Panc1 (cell line): ENCODE results near the gene SLC38A4. TPM values are rescaled to one million over a fixed set of nuclear protein-coding genes. Genes with fewer than 3 reads are reported as not detected.

Source experiments
- ATAC-seq: fragments of 200-7000 bp; cut with Tn5 transposase; 2 replicates; pipeline ENCODE4 v1.9.1; 2020; ENCODE audit warnings: mild to moderate bottlenecking, moderate library complexity
- BruUV-seq: library from RNA; stranded (reverse); fragments of 400-500 nt; replicated peaks from 2 replicates; lab custom pipeline; 2021; lab: Mats Ljungman, UMichigan
- CTCF ChIA-PET: fragments of 300-600 bp; sonication (Branson Sonifier 250); formaldehyde crosslinking; loops from one replicate; lab custom pipeline; 2022; ENCODE audit warnings: antibody characterized with exemption; lab: Charles Lee
- POLR2A ChIA-PET: fragments of 300-600 bp; sonication (Branson Sonifier 250); formaldehyde crosslinking; loops from one replicate; lab custom pipeline; 2022; ENCODE audit warnings: antibody characterized with exemption; lab: Charles Lee
- DNase-seq: peaks from one replicate; pipeline ENCODE4 v3.0.0-alpha.2; 2010; ENCODE audit warnings: low read depth, low spot score
- H3K27ac ChIP-seq: 2 replicates; pipeline ENCODE4 v1.5.1; 2011; ENCODE audit warnings: mild to moderate bottlenecking, low read length, inconsistent platforms
- H3K27me3 ChIP-seq: fragments of 200-500 bp; sonication (Bioruptor generic); 2 replicates; pipeline ENCODE4 v1.6.0; 2014; ENCODE audit warnings: low read length, inconsistent platforms; ENCODE audit not compliant: control insufficient read depth, insufficient read depth
- H3K36me3 ChIP-seq: fragments of 200-500 bp; sonication (Bioruptor generic); 2 replicates; pipeline ENCODE4 v1.5.1; 2014; ENCODE audit warnings: inconsistent platforms, mild to moderate bottlenecking, low read length, moderate library complexity; ENCODE audit not compliant: control insufficient read depth, insufficient read depth
- H3K4me1 ChIP-seq: 2 replicates; pipeline ENCODE4 v1.5.1; 2011; ENCODE audit warnings: inconsistent platforms, mild to moderate bottlenecking, low read length, moderate library complexity; ENCODE audit not compliant: control insufficient read depth, insufficient read depth
- H3K4me3 ChIP-seq, 2 experiments: 2 replicates each; pipeline ENCODE4 v1.5.1; 2011 to 2012; ENCODE audit warnings: low read depth in 2 of 2, low read length in 2 of 2, mild to moderate bottlenecking in 2 of 2, inconsistent platforms in 1 of 2, moderate library complexity in 1 of 2
- H3K9me3 ChIP-seq: fragments of 200-500 bp; sonication (Bioruptor generic); 2 replicates; pipeline ENCODE4 v1.5.1; 2014; ENCODE audit warnings: low read depth, mild to moderate bottlenecking, inconsistent platforms, low read length, moderate library complexity; ENCODE audit not compliant: control insufficient read depth, insufficient read depth
- CTCF ChIP-seq: fragments of 450-650 bp; IDR thresholded peaks from 2 replicates; pipeline ENCODE4 v1.5.1; 2017; ENCODE audit warnings: mild to moderate bottlenecking
- POLR2AphosphoS5 ChIP-seq: IDR thresholded peaks from 2 replicates; pipeline ENCODE4 v1.6.1; 2012; ENCODE audit warnings: mild to moderate bottlenecking, low read depth, low read length, moderate library complexity
- REST ChIP-seq, 2 experiments: IDR thresholded peaks; 2 replicates each; pipeline ENCODE4 v1.6.1; 2011 to 2012; ENCODE audit warnings: low read depth in 2 of 2, control low read depth in 1 of 2, low read length in 1 of 2, mild to moderate bottlenecking in 1 of 2, moderate library complexity in 1 of 2; ENCODE audit not compliant: insufficient read depth in 1 of 2
- SIN3A ChIP-seq: IDR thresholded peaks from 2 replicates; pipeline ENCODE4 v1.6.1; 2012; ENCODE audit warnings: low read depth, mild to moderate bottlenecking, low read length, moderate library complexity, borderline replicate concordance; ENCODE audit not compliant: insufficient read depth
- TCF7L2 ChIP-seq: IDR thresholded peaks from 2 replicates; pipeline ENCODE4 v1.6.1; 2011; ENCODE audit warnings: mild to moderate bottlenecking, low read depth, low read length, inconsistent platforms
- in situ Hi-C: cut with HindIII; loops from 2 replicates; pipeline ENCODE4 v1.10.0; 2016; ENCODE audit warnings: low sequenced_read_pairs, low pct_unique_long_range_greater_than_20kb
- intact Hi-C: fragments of 100-400 bp; cut with micrococcal nuclease; formaldehyde crosslinking; loops from one replicate; pipeline ENCODE4 v1.10.0; 2022; ENCODE audit not compliant: unreplicated experiment
- total RNA-seq: library from RNA; stranded (reverse); gene quantifications from one replicate; pipeline ENCODE4 v1.2.1, GENCODE V29; 2021; ENCODE audit not compliant: unreplicated experiment

The SLC38A4 gene
- total RNA-seq, 1 experiment from 2014 or later: 2.5 TPM

GRCh38 chr12:46773586-46774321 lies 52.0 kb downstream of the SLC38A4 start:
- ATAC-seq: no peak
- no peaks in the 10 kb centered on the region; the same call in 1 of the 2 replicates for H3K4me1 ChIP-seq
- H3K27ac ChIP-seq: no peak overlapping the region
- in situ Hi-C loops (no loop called here), intact Hi-C loops (no loop called here)
- no peaks in the 10 kb centered on the region for H3K9me3 ChIP-seq
- BruUV-seq: no TSS peak
- no peak for DNase-seq
- no peak for TF ChIP-seq CTCF
- TF ChIP-seq POLR2AphosphoS5: no peak
- TF ChIP-seq SIN3A: no peak
- no peak for TF ChIP-seq TCF7L2
- TF ChIP-seq REST (IDR thresholded peaks at IDR 0.05; ENCODE audit: insufficient read depth in 1 of 2, low read depth in 2 of 2, low read length in 1 of 2): no peak
- ChIA-PET POLR2A (no interaction called here), CTCF (no interaction called here)
- no peaks in the 10 kb centered on the region for H3K27me3 ChIP-seq
- no peak overlapping the region for H3K4me3 ChIP-seq
- no peaks in the 10 kb centered on the region for H3K36me3 ChIP-seq

GRCh38 chr12:46771268-46771827 lies 54.4 kb downstream of the SLC38A4 start:
- TF ChIP-seq REST (IDR thresholded peaks at IDR 0.05; ENCODE audit: insufficient read depth in 1 of 2, low read depth in 2 of 2, low read length in 1 of 2) (no peak), TCF7L2 (no peak), CTCF (no peak), POLR2AphosphoS5 (no peak), SIN3A (no peak)
- ChIA-PET POLR2A (no interaction called here), CTCF (no interaction called here)
- intact Hi-C loops (no loop called here), in situ Hi-C loops (no loop called here)
- Histone ChIP-seq H3K27ac (peak overlapping the region; percentile 36; the same call in 1 of the 2 replicates), H3K27me3 (no peaks in the 10 kb centered on the region), H3K4me1 (no peaks in the 10 kb centered on the region; the same call in 1 of the 2 replicates), H3K36me3 (no peaks in the 10 kb centered on the region), H3K9me3 (no peaks in the 10 kb centered on the region), H3K4me3 (no peak overlapping the region)
- DNase-seq (no peak), ATAC-seq (peak; percentile 60; the same call in 1 of the 2 replicates)
- BruUV-seq: no TSS peak
